H9 (cell line): ENCODE measurements around the gene TTYH2. TPM values are rescaled to one million over a fixed set of nuclear protein-coding genes. Genes with fewer than 3 reads are reported as not detected.

Source experiments
- DNase-seq: peaks from one replicate; pipeline ENCODE4 v3.0.0-alpha.2; 2017
- H2AFZ ChIP-seq: one replicate; pipeline ENCODE4 v1.6.1; 2013; ENCODE audit warnings: mild to moderate bottlenecking, low read length, control low read depth, moderate library complexity
- H2AK5ac ChIP-seq: 2 replicates; pipeline ENCODE4 v1.6.1; 2013; ENCODE audit warnings: low read length, control low read depth, mixed read lengths; ENCODE audit not compliant: insufficient read length
- H2BK120ac ChIP-seq: one replicate; pipeline ENCODE4 v1.6.1; 2013; ENCODE audit warnings: low read depth, mild to moderate bottlenecking, low read length, control low read depth, inconsistent platforms; ENCODE audit not compliant: poor library complexity, severe bottlenecking
- H2BK12ac ChIP-seq: 2 replicates; pipeline ENCODE4 v1.6.1; 2013; ENCODE audit warnings: low read length, control low read depth, mixed read lengths, low read depth; ENCODE audit not compliant: insufficient read length
- H2BK15ac ChIP-seq: 2 replicates; pipeline ENCODE4 v1.6.1; 2013; ENCODE audit warnings: low read depth, low read length, control low read depth
- H2BK20ac ChIP-seq: one replicate; pipeline ENCODE4 v1.6.1; 2013; ENCODE audit warnings: low read depth, mild to moderate bottlenecking, low read length, control low read depth, inconsistent platforms; ENCODE audit not compliant: poor library complexity, severe bottlenecking
- H2BK5ac ChIP-seq: 2 replicates; pipeline ENCODE4 v1.6.1; 2013; ENCODE audit warnings: low read length, control low read depth, mixed read lengths; ENCODE audit not compliant: insufficient read length
- H3K14ac ChIP-seq: 2 replicates; pipeline ENCODE4 v1.6.1; 2013; ENCODE audit warnings: low read length, control low read depth; ENCODE audit not compliant: insufficient read depth
- H3K18ac ChIP-seq: 2 replicates; pipeline ENCODE4 v1.6.1; 2013; ENCODE audit warnings: low read depth, mild to moderate bottlenecking, mixed read lengths, low read length, control low read depth; ENCODE audit not compliant: insufficient read length
- H3K23ac ChIP-seq: 2 replicates; pipeline ENCODE4 v1.6.1; 2013; ENCODE audit warnings: low read length, control low read depth, mixed read lengths, low read depth; ENCODE audit not compliant: insufficient read length
- H3K23me2 ChIP-seq: 2 replicates; pipeline ENCODE4 v1.6.1; 2013; ENCODE audit warnings: low read depth, mild to moderate bottlenecking, mixed read lengths, low read length, control low read depth; ENCODE audit not compliant: insufficient read length, poor library complexity, severe bottlenecking
- H3K27ac ChIP-seq: 2 replicates; pipeline ENCODE4 v1.5.1; 2013; ENCODE audit warnings: low read length, control low read depth, mixed read lengths, low read depth; ENCODE audit not compliant: insufficient read length
- H3K27me3 ChIP-seq: 2 replicates; pipeline ENCODE4 v1.6.1; 2013; ENCODE audit warnings: low read length, control low read depth, inconsistent platforms; ENCODE audit not compliant: insufficient read depth
- H3K4ac ChIP-seq: 2 replicates; pipeline ENCODE4 v1.6.1; 2013; ENCODE audit warnings: low read depth, mild to moderate bottlenecking, control low read depth, inconsistent platforms, low read length, moderate library complexity
- H3K4me1 ChIP-seq: 2 replicates; pipeline ENCODE4 v1.6.1; 2013; ENCODE audit warnings: low read length, control low read depth, inconsistent platforms; ENCODE audit not compliant: insufficient read depth
- H3K4me2 ChIP-seq: 2 replicates; pipeline ENCODE4 v1.6.1; 2013; ENCODE audit warnings: low read length, control low read depth, mixed read lengths; ENCODE audit not compliant: insufficient read length, insufficient read depth
- H3K56ac ChIP-seq: 2 replicates; pipeline ENCODE4 v1.6.1; 2013; ENCODE audit warnings: low read depth, mild to moderate bottlenecking, mixed read lengths, low read length, control low read depth; ENCODE audit not compliant: insufficient read length
- H3K79me1 ChIP-seq: 2 replicates; pipeline ENCODE4 v1.6.1; 2013; ENCODE audit warnings: low read depth, mild to moderate bottlenecking, moderate library complexity, low read length, control low read depth, inconsistent platforms; ENCODE audit not compliant: insufficient read depth, poor library complexity, severe bottlenecking
- H3K79me2 ChIP-seq: 2 replicates; pipeline ENCODE4 v1.6.1; 2013; ENCODE audit warnings: low read length, control low read depth, inconsistent platforms; ENCODE audit not compliant: insufficient read depth
- H3K9ac ChIP-seq: 2 replicates; pipeline ENCODE4 v1.6.1; 2013; ENCODE audit warnings: low read length, control low read depth, mixed read lengths; ENCODE audit not compliant: insufficient read length; ENCODE audit errors: extremely low read depth
- H3K9me3 ChIP-seq: one replicate; pipeline ENCODE4 v1.6.1; 2013; ENCODE audit warnings: low read depth, low read length, inconsistent platforms; ENCODE audit not compliant: control insufficient read depth
- H3T11ph ChIP-seq: one replicate; pipeline ENCODE4 v1.6.1; 2013; ENCODE audit warnings: mild to moderate bottlenecking, low read length, control low read depth, inconsistent platforms
- H4K20me1 ChIP-seq: one replicate; pipeline ENCODE4 v1.6.1; 2013; ENCODE audit not compliant: control insufficient read depth, insufficient read length, insufficient read depth
- H4K5ac ChIP-seq: 2 replicates; pipeline ENCODE4 v1.6.1; 2013; ENCODE audit warnings: low read depth, mild to moderate bottlenecking, mixed read lengths, low read length, control low read depth; ENCODE audit not compliant: insufficient read length
- H4K8ac ChIP-seq: replicated peaks from 2 replicates; pipeline ENCODE4 v1.6.1; 2013; ENCODE audit warnings: low read length, control low read depth, mixed read lengths, low read depth; ENCODE audit not compliant: insufficient read length
- H4K91ac ChIP-seq: 2 replicates; pipeline ENCODE4 v1.6.1; 2013; ENCODE audit warnings: low read depth, mild to moderate bottlenecking, moderate library complexity, mixed read lengths, low read length, control low read depth; ENCODE audit not compliant: insufficient read length
- H3K27ac Mint-ChIP-seq, 3 experiments: 2 replicates in 2 of 3; 3 replicates in 1 of 3; pipeline ENCODE4 v1.8.0; 2020 to 2021; ENCODE audit warnings: mixed read lengths in 3 of 3, mild to moderate bottlenecking in 1 of 3, moderate library complexity in 1 of 3
- H3K27me3 Mint-ChIP-seq: 2 replicates; pipeline ENCODE4 v1.8.0; 2021; ENCODE audit warnings: low read depth, mild to moderate bottlenecking, moderate library complexity, mixed read lengths
- H3K36me3 Mint-ChIP-seq, 3 experiments: 2 replicates in 2 of 3; 3 replicates in 1 of 3; pipeline ENCODE4 v1.8.0; 2020 to 2021; ENCODE audit warnings: low read depth in 3 of 3, mixed read lengths in 3 of 3; ENCODE audit not compliant: insufficient read depth in 1 of 3
- H3K4me1 Mint-ChIP-seq, 2 experiments: 2 replicates each; pipeline ENCODE4 v1.8.0; 2020; ENCODE audit warnings: mixed read lengths in 2 of 2
- H3K4me3 Mint-ChIP-seq, 2 experiments: 2 replicates in 1 of 2; 3 replicates in 1 of 2; pipeline ENCODE4 v1.8.0; 2020 to 2021; ENCODE audit warnings: mild to moderate bottlenecking in 2 of 2, mixed read lengths in 2 of 2, moderate library complexity in 1 of 2
- H3K9me3 Mint-ChIP-seq, 2 experiments: 2 replicates in 1 of 2; 3 replicates in 1 of 2; pipeline ENCODE4 v1.8.0; 2020; ENCODE audit warnings: mild to moderate bottlenecking in 2 of 2, mixed read lengths in 2 of 2, moderate library complexity in 1 of 2
- CTCF ChIP-seq: fragments of 200-600 bp; sonication (generic); conservative IDR thresholded peaks from 3 replicates; pipeline ENCODE4 v1.8.0; 2021; ENCODE audit warnings: antibody characterized with exemption, mild to moderate bottlenecking
- WGBS: extraction: QIAGEN DNeasy Blood & Tissue Kit; methylation state at CpG from one replicate; pipeline ENCODE4 v1.1.7; 2013; ENCODE audit warnings: missing lambda C conversion rate, low lambda C conversion rate, mixed read lengths; ENCODE audit not compliant: insufficient read length; ENCODE audit errors: extremely low coverage; 5-methylcytosine and 5-hydroxymethylcytosine counted together
- total RNA-seq: library from RNA; stranded (reverse); gene quantifications from 2 replicates; pipeline ENCODE4 v1.2.1, GENCODE V29; 2021

The TTYH2 gene
- total RNA-seq, 1 experiment from 2014 or later: 1.6 TPM

GRCh38 chr17:74163836-74164235 lies 49.5 kb upstream of the TTYH2 start:
- TF ChIP-seq CTCF: no peak
- no peak overlapping the region for H3K18ac ChIP-seq
- WGBS: no CpG with 5 or more reads among the region's 7 CpGs

More at GRCh38 chr17:74163836-74164235, 49.5 kb upstream of the TTYH2 start:
- H2BK15ac ChIP-seq: no peak overlapping the region
- no peak overlapping the region for H4K91ac ChIP-seq
- H4K20me1 ChIP-seq: no peaks in the 10 kb centered on the region
- no peak overlapping the region for H3K9ac ChIP-seq
- H3K56ac ChIP-seq: no peak overlapping the region
- H3K4me1 ChIP-seq: no peaks in the 10 kb centered on the region; the same call in 1 of the 2 replicates
- no peak overlapping the region for H3K14ac ChIP-seq
- H2AFZ ChIP-seq: no peak overlapping the region
- no peaks in the 10 kb centered on the region for H3K36me3 Mint-ChIP-seq
- no peak overlapping the region for H3K4me2 ChIP-seq
- no peaks in the 10 kb centered on the region for H3K23me2 ChIP-seq
- H2BK12ac ChIP-seq: no peak overlapping the region
- H3K4ac ChIP-seq: no peak overlapping the region
- no peak overlapping the region for H3K27ac ChIP-seq
- H2BK5ac ChIP-seq: no peak overlapping the region
- H3K9me3 Mint-ChIP-seq: peaks cover 2 to 6% of the 10 kb centered on the region in 2 experiments; a peak in 2 of 5 replicates
- H2BK120ac ChIP-seq: no peak overlapping the region
- DNase-seq: no peak
- H2AK5ac ChIP-seq: no peak overlapping the region
- H3K23ac ChIP-seq: no peak overlapping the region
- H3K9me3 ChIP-seq: no peaks in the 10 kb centered on the region
- H3T11ph ChIP-seq: no peak overlapping the region
- no peaks in the 10 kb centered on the region for H3K27me3 ChIP-seq
- no peak overlapping the region for H2BK20ac ChIP-seq
- H3K27me3 Mint-ChIP-seq: peaks cover 7% of the 10 kb centered on the region; the same call in 1 of the 2 replicates
- no peak overlapping the region for H3K27ac Mint-ChIP-seq
- no peak overlapping the region for H4K5ac ChIP-seq
- H3K4me3 Mint-ChIP-seq: no peak overlapping the region
- H4K8ac ChIP-seq: no peak overlapping the region
- no peaks in the 10 kb centered on the region for H3K79me2 ChIP-seq
- no peaks in the 10 kb centered on the region for H3K79me1 ChIP-seq
- H3K4me1 Mint-ChIP-seq: peaks cover 0 to 6% of the 10 kb centered on the region in 2 experiments; a peak in 1 of 4 replicates
